ENCODE results near the gene ELAVL2. TPM values are rescaled to one million over a fixed set of nuclear protein-coding genes. Genes with fewer than 3 reads are reported as not detected.

The ELAVL2 gene
- total RNA-seq, 4 donors from 2014 or later, result 0.84 TPM; not detected in 2

DNA sequence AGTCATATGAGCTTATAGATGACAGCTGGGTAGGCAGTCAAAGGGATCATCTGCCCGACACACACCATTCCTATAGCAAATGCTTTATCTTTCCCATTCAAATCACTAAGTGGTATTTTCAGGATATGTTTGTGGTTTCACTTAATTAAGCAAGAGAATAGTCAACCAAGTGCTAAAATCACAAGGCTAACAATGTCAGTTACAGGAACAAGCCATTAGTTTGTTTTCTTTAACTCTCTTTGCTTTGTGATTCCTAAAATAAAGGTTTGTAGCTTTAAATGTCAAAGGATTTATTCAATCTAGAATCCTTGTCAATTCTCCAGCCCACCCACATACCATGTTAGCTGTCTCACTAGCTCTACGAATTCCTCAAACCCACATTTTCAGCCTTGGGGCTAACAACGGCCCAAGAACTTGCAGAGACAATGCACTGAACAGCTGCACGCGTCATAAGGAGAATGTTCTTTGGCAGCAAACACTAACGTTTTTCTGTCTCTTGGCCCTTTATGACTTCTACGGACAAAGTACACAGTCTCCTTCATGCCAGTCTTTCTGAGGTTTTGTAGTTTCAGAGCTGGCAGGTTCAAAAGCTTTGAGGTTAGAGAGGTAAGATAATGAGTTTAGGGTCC, 56.6 kb downstream of the ELAVL2 start:
- no peak for ATAC-seq (ENCODE audit: low FRiP score)
- TF ChIP-seq, protein P1, sequence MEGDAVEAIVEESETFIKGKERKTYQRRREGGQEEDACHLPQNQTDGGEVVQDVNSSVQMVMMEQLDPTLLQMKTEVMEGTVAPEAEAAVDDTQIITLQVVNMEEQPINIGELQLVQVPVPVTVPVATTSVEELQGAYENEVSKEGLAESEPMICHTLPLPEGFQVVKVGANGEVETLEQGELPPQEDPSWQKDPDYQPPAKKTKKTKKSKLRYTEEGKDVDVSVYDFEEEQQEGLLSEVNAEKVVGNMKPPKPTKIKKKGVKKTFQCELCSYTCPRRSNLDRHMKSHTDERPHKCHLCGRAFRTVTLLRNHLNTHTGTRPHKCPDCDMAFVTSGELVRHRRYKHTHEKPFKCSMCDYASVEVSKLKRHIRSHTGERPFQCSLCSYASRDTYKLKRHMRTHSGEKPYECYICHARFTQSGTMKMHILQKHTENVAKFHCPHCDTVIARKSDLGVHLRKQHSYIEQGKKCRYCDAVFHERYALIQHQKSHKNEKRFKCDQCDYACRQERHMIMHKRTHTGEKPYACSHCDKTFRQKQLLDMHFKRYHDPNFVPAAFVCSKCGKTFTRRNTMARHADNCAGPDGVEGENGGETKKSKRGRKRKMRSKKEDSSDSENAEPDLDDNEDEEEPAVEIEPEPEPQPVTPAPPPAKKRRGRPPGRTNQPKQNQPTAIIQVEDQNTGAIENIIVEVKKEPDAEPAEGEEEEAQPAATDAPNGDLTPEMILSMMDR (IDR thresholded peaks at IDR 0.05), result no peak
- no peak for DNase-seq (ENCODE audit: low spot score)

DNA sequence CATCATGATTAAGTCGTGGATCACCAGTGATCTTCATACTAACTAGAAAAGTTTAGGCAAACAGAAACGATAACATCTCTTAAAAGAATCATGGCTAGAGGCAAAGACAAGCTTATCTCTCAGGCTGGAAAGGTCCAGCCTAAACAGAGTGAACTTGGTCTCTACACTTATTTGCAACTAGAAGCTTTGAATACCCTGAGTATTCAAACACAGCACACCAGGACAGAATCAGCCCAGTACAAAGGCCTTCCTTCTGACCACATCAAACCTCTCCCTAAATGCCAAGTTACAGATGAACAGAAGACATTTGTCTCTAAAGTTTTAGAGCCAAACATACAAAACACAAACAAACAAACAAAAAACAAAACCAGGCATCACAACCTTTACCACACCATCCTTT, 57.2 kb downstream of the ELAVL2 start:
- TF ChIP-seq, protein P1 (IDR thresholded peaks at IDR 0.05), result no peak

DNA sequence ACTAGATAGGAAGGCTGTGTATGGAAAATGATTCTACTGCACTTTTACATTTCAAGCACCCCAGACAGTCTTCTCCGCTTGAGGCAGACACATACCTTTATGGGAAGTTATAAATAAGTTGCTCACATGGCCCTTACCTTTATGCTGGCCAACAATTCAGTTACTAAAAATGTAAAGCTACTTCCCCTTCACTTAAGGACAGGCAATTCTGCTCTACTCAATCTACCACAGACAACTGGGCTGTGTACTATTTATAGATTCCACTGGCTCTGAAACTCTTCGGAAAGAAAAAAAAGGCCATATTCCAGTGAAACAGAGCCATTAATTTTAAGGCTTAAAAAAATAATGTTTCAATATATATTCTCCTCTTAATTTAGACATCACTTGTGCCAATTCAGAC, 59.4 kb downstream of the ELAVL2 start:
- DNase-seq (ENCODE audit: low spot score), result no peak
- TF ChIP-seq, protein P1 (IDR thresholded peaks at IDR 0.05), result no peak
- ATAC-seq (ENCODE audit: low FRiP score), result no peak

More for the DNA sequence above, 57.2 kb downstream of the ELAVL2 start:
- DNase-seq (ENCODE audit: low spot score), result no peak
- ATAC-seq (ENCODE audit: low FRiP score), result no peak

DNA sequence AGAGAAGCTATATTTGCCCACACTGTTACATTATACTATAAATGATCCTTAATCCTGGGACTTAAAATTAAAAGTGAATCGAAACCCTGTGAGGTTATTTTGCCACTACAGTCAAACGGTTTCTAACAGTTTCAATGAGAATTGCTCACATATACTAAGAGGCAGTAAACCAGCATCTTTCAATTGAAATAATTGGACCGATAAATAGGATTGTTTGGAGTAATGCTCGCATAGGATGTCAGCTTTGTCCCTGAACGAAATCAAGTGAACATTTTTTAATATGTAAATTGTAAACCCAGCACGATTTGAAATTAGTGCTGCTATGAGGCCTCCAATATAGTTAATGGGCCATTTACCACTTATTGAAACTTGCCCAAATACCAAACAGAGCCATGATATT, 60.5 kb downstream of the ELAVL2 start:
- TF ChIP-seq, protein P1 (IDR thresholded peaks at IDR 0.05), result no peak
- ATAC-seq (ENCODE audit: low FRiP score) (no peak), DNase-seq (ENCODE audit: low spot score) (no peak)

DNA sequence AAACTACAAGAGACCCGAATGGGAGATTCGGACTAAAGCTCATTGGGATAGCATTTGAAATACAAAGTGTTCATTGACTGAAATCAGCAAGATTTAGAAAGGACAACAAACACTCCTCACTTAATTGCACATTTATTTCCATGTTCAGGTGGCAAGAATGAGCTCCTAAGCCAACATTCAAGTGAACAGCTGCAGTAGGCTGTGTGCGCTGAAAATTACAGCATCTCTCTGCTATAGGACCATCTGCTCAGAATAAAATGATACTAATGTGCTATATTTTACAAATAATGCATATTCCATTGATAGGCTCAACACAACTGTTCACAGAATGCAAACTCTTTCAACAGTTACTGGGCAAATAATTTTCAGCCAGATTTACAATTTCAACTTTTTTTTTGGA, 61.8 kb downstream of the ELAVL2 start:
- ATAC-seq (ENCODE audit: low FRiP score), result no peak
- no peak for DNase-seq (ENCODE audit: low spot score)
- TF ChIP-seq, protein P1 (IDR thresholded peaks at IDR 0.05), result no peak

DNA sequence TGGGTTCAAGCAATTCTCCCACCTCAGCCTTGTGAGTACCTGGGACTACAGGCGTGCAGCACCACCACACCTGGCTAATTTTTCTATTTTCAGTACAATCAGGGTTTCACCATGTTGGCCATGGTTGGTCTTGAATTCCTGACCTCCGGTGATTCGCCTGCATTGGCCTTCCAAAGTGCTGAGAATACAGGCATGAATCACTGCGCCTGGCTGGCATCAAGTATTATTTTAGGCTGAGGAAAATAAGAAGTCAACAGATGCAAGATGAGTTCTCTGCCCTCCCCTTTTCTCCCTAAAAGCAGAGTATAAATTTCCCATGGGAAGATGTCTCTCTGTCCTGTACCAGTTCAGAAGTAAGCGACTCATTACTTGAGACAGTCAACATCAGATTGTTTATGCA, 71.5 kb downstream of the ELAVL2 start:
- TF ChIP-seq, protein P1 (IDR thresholded peaks at IDR 0.05), result no peak
- ATAC-seq (ENCODE audit: low FRiP score) (no peak), DNase-seq (ENCODE audit: low spot score) (no peak)

DNA sequence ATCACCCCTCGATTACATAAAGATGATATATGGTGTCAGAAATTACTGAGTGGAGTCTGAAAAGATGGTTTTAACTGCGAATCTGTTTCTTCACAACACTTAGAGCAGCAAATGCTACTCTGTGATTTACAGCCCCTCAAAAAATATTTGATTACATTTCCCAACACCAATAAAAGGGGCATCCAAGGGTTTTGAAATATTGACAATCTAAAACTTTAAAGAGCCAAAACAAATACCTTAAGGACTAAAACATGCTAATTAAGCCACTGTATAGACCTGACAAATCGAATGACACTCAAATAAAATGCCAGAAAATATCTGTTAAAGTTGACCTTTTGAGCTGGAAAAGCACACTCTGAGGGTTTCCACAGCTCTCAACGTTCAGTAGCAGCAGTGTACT, 73.2 kb downstream of the ELAVL2 start:
- TF ChIP-seq, protein P1 (IDR thresholded peaks at IDR 0.05), result no peak
- DNase-seq (ENCODE audit: low spot score) (no peak), ATAC-seq (ENCODE audit: low FRiP score) (no peak)

Measured in omental fat pad (tissue), 4 donors.